Smooth muscle cell (in vitro differentiated cells): Measurements from ENCODE around the gene ZNF362. TPM values are rescaled to one million over a fixed set of nuclear protein-coding genes. Genes with fewer than 3 reads are reported as not detected.

ENCODE experiments used
- DNase-seq: peaks from one replicate; lab custom pipeline; 2025; ENCODE audit not compliant: unreplicated experiment; lab: John Stamatoyannopoulos, UW
- H2AFZ ChIP-seq: fragments of 200-600 bp; sonication (generic); 2 replicates; pipeline ENCODE4 v1.6.0; 2016; ENCODE audit warnings: antibody characterized with exemption, low read depth, mild to moderate bottlenecking
- H3F3A ChIP-seq: fragments of 200-600 bp; sonication (generic); 2 replicates; pipeline ENCODE4 v1.6.0; 2017; ENCODE audit warnings: antibody characterized with exemption, low read depth
- H3K27ac ChIP-seq: fragments of 200-600 bp; sonication (generic); 2 replicates; pipeline ENCODE4 v1.5.1; 2016; ENCODE audit warnings: low read depth, mild to moderate bottlenecking
- H3K27me3 ChIP-seq: fragments of 200-600 bp; sonication (generic); 2 replicates; pipeline ENCODE4 v1.6.1; 2016; ENCODE audit warnings: low read depth, mild to moderate bottlenecking
- H3K36me3 ChIP-seq: fragments of 200-600 bp; sonication (generic); 2 replicates; pipeline ENCODE4 v1.5.1; 2016; ENCODE audit warnings: low read depth
- H3K4me1 ChIP-seq: fragments of 200-600 bp; sonication (generic); 2 replicates; pipeline ENCODE4 v1.5.1; 2016; ENCODE audit warnings: low read depth
- H3K4me2 ChIP-seq: fragments of 200-600 bp; sonication (generic); 2 replicates; pipeline ENCODE4 v1.6.0; 2016; ENCODE audit warnings: mild to moderate bottlenecking
- H3K4me3 ChIP-seq: fragments of 200-600 bp; sonication (generic); 2 replicates; pipeline ENCODE4 v1.5.1; 2016; ENCODE audit warnings: mild to moderate bottlenecking
- H3K79me2 ChIP-seq: fragments of 200-600 bp; sonication (generic); 2 replicates; pipeline ENCODE4 v1.6.0; 2016; ENCODE audit warnings: low read depth, mild to moderate bottlenecking
- H3K9ac ChIP-seq: fragments of 200-600 bp; sonication (generic); 2 replicates; pipeline ENCODE4 v1.6.0; 2016; ENCODE audit warnings: low read depth
- H3K9me3 ChIP-seq: fragments of 200-600 bp; sonication (generic); replicated peaks from 2 replicates; pipeline ENCODE4 v1.5.1; 2016; ENCODE audit warnings: low read depth
- H4K20me1 ChIP-seq: fragments of 200-600 bp; sonication (generic); 2 replicates; pipeline ENCODE4 v1.6.0; 2016; ENCODE audit warnings: low read depth
- WGBS: methylation state at CpG from one replicate; pipeline ENCODE4 v1.1.7; 2016; ENCODE audit warnings: low lambda C conversion rate; 5-methylcytosine and 5-hydroxymethylcytosine counted together
- polyA plus RNA-seq: library from polyadenylated mRNA; unstranded; fragments of >200 nt; fragmentation: Nextera tagmentation; extraction: Ambion mirVana; gene quantifications from 2 replicates; pipeline ENCODE4 v1.2.1, GENCODE V29; 2016
- total RNA-seq: library from RNA; depleted of rRNA; stranded (reverse); fragments of >200 nt; gene quantifications from 2 replicates; pipeline ENCODE4 v1.2.3, GENCODE V29; 2014
- TF ChIP-seq, protein P1 (sequence below): fragments of 200-600 bp; sonication (generic); IDR thresholded peaks from 2 replicates; pipeline ENCODE4 v1.5.1; 2017; ENCODE audit warnings: borderline replicate concordance, mild to moderate bottlenecking, antibody characterized with exemption; ENCODE audit not compliant: insufficient read depth, poor library complexity, severe bottlenecking

ZNF362 gene
- total and polyA plus RNA-seq, 2 experiments from 2014 or later: 30.0 to 38.2 TPM

GRCh38 chr1:33268457-33268856 is 12.2 kb downstream of the ZNF362 start:
- Histone ChIP-seq H2AFZ (no peak overlapping the region), H3F3A (no peaks in the 10 kb centered on the region), H3K79me2 (peaks cover 72% of the 10 kb centered on the region), H4K20me1 (peaks cover 100% of the 10 kb centered on the region), H3K27ac (no peak overlapping the region), H3K4me2 (no peak overlapping the region), H3K27me3 (no peaks in the 10 kb centered on the region), H3K4me3 (no peak overlapping the region), H3K9me3 (no peaks in the 10 kb centered on the region), H3K4me1 (no peaks in the 10 kb centered on the region), H3K9ac (no peak overlapping the region), H3K36me3 (no peaks in the 10 kb centered on the region)
- TF ChIP-seq, protein P1, sequence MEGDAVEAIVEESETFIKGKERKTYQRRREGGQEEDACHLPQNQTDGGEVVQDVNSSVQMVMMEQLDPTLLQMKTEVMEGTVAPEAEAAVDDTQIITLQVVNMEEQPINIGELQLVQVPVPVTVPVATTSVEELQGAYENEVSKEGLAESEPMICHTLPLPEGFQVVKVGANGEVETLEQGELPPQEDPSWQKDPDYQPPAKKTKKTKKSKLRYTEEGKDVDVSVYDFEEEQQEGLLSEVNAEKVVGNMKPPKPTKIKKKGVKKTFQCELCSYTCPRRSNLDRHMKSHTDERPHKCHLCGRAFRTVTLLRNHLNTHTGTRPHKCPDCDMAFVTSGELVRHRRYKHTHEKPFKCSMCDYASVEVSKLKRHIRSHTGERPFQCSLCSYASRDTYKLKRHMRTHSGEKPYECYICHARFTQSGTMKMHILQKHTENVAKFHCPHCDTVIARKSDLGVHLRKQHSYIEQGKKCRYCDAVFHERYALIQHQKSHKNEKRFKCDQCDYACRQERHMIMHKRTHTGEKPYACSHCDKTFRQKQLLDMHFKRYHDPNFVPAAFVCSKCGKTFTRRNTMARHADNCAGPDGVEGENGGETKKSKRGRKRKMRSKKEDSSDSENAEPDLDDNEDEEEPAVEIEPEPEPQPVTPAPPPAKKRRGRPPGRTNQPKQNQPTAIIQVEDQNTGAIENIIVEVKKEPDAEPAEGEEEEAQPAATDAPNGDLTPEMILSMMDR: no peak
- WGBS: 89% methylated on average over 2 of the region's 2 CpGs
- DNase-seq: no peak

DNA sequence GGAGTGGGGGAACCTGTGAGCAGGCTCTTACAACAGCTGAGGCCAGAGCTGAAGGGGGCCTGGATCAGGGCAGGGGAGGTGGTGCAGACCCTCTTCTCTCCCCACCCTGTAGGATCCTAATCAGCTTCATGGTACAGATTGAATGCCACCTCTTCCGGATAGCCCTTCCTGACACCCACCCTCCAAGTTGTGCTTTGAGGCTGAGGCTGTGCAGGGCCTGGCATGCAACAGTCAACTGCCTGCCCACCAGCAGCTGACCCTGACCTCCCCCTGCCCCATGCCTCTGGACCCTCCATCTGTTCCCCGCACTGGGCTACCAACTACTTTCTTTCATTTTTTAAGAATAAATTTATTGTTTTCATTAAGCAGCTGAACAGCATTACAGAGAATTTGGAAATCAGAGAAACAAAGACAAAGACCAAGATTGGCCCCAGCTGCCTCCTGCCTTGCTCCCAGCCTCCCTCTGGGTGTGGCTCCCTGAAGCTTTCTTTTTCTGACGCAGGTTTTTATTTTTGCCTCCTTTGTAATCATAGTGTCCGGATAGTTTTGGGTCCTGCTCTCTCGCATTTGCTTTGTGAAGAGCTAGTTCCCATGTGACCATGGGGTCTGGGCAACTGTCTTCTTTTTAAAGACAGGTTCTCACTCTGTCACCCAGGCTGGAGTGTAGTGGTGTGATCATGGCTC is 12.8 kb downstream of the ZNF362 start:
- no peak for DNase-seq

DNA sequence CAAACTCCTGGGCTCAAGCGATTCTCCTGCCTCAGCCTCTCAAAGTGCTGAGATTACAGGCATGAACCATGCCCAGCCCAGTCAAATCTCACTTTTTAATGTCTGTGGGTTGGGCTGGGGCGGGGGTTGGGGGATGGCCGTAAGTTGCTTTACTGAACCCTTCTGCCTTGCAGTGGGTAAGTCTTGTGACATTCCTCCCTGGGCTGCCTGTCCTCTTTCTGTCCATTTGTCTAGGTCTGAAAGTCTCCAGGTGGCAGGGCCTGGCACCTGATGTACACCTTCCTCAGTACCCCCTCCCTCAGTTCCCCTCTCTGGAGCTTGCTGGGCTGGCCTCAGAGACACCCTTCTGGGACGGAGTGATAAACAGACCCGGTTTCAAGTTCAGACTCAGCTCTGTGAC is 13.3 kb downstream of the ZNF362 start:
- Histone ChIP-seq H4K20me1 (peaks cover 100% of the 10 kb centered on the region), H3K9me3 (no peaks in the 10 kb centered on the region), H3K9ac (no peak overlapping the region), H3K27ac (no peak overlapping the region), H3K4me1 (no peaks in the 10 kb centered on the region), H3F3A (no peaks in the 10 kb centered on the region), H3K4me3 (no peak overlapping the region), H3K27me3 (no peaks in the 10 kb centered on the region), H3K36me3 (no peaks in the 10 kb centered on the region), H3K4me2 (no peak overlapping the region), H2AFZ (no peak overlapping the region), H3K79me2 (peaks cover 66% of the 10 kb centered on the region)
- no peak for DNase-seq
- WGBS: 80% methylated on average over 5 of the region's 5 CpGs
- TF ChIP-seq, protein P1: no peak

More for the DNA sequence above, 12.8 kb downstream of the ZNF362 start:
- H3K9ac ChIP-seq: no peak overlapping the region
- H2AFZ ChIP-seq: no peak overlapping the region
- 89% methylated on average over 5 of the region's 5 CpGs for WGBS
- no peaks in the 10 kb centered on the region for H3K36me3 ChIP-seq
- no peaks in the 10 kb centered on the region for H3F3A ChIP-seq
- peaks cover 100% of the 10 kb centered on the region for H4K20me1 ChIP-seq
- H3K4me2 ChIP-seq: no peak overlapping the region
- no peak overlapping the region for H3K27ac ChIP-seq
- H3K27me3 ChIP-seq: no peaks in the 10 kb centered on the region
- peaks cover 71% of the 10 kb centered on the region for H3K79me2 ChIP-seq
- no peak overlapping the region for H3K4me3 ChIP-seq
- no peaks in the 10 kb centered on the region for H3K9me3 ChIP-seq
- TF ChIP-seq, protein P1: no peak
- H3K4me1 ChIP-seq: no peaks in the 10 kb centered on the region

DNA sequence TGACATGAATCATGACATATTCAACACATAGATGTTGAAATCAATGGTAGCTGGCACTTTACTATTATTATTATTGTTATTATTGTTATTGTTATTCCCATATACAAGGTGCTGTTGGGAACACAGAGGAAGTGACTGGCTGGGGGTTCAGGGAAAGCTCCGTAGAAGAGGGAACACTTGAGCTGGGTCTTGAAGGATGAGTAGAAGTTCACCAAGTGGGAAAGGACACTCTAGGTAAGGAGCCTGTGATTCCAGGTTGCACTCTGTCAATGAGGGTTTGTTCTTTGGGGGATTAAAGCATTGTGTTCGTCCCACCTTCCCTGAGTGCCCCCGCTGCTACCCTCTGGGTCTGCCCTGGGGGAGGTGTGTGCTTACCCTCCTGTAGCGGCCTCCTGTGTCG is 14.1 kb downstream of the ZNF362 start:
- Histone ChIP-seq H2AFZ (no peak overlapping the region), H3K27me3 (no peaks in the 10 kb centered on the region), H3K9ac (no peak overlapping the region), H3K27ac (no peak overlapping the region), H3K36me3 (no peaks in the 10 kb centered on the region), H3K79me2 (peaks cover 58% of the 10 kb centered on the region), H3K4me3 (no peak overlapping the region), H3K4me2 (no peak overlapping the region), H4K20me1 (peaks cover 100% of the 10 kb centered on the region), H3K4me1 (no peaks in the 10 kb centered on the region), H3K9me3 (no peaks in the 10 kb centered on the region), H3F3A (no peaks in the 10 kb centered on the region)
- 94% methylated on average over 5 of the region's 5 CpGs for WGBS
- DNase-seq: no peak
- TF ChIP-seq, protein P1: no peak
